ENCODE results near the gene TNK2.

GRCh38 chr3:195909644-195910498, 1.5 kb upstream of the TNK2 start:
- TF ChIP-seq POLR2A (IDR thresholded peaks at IDR 0.05; ENCODE audit: low read length) (peak; percentile 28), GATA1 (IDR thresholded peaks at IDR 0.05; ENCODE audit: low read depth, low read length) (no peak)
